Measurements from ENCODE around the gene IL1R2. TPM values are rescaled to one million over a fixed set of nuclear protein-coding genes. Genes with fewer than 3 reads are reported as not detected.

The IL1R2 gene
- total RNA-seq, 1 donor from 2014 or later = not detected

DNA sequence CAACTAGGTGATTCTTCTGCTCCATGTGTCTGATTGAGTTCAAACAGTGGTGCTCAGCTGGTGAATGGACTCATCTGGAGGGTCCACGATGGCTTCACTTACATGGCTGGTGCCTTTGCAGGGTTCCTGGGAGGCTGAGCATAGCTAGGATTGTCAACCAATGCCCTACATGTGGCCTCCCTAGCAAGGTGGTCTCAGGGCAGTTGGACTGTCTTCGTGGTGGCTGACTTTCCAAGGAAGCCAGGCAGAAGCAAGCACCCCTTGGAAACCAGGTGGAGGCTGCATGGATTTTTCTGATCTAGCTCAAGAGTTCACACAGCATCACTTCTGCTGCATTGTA is 6.8 kb downstream of the IL1R2 start:
- TF ChIP-seq, protein P1, sequence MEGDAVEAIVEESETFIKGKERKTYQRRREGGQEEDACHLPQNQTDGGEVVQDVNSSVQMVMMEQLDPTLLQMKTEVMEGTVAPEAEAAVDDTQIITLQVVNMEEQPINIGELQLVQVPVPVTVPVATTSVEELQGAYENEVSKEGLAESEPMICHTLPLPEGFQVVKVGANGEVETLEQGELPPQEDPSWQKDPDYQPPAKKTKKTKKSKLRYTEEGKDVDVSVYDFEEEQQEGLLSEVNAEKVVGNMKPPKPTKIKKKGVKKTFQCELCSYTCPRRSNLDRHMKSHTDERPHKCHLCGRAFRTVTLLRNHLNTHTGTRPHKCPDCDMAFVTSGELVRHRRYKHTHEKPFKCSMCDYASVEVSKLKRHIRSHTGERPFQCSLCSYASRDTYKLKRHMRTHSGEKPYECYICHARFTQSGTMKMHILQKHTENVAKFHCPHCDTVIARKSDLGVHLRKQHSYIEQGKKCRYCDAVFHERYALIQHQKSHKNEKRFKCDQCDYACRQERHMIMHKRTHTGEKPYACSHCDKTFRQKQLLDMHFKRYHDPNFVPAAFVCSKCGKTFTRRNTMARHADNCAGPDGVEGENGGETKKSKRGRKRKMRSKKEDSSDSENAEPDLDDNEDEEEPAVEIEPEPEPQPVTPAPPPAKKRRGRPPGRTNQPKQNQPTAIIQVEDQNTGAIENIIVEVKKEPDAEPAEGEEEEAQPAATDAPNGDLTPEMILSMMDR (IDR thresholded peaks at IDR 0.05; ENCODE audit: partially characterized antibody, unreplicated experiment) = no peak
- Mint-ChIP-seq H3K4me1 (ENCODE audit: low read depth, unreplicated experiment) (no peaks in the 10 kb centered on the region), H3K27me3 (ENCODE audit: unreplicated experiment) (no peaks in the 10 kb centered on the region), H3K9me3 (ENCODE audit: unreplicated experiment) (peaks cover 2% of the 10 kb centered on the region), H3K36me3 (ENCODE audit: unreplicated experiment) (peaks cover 6% of the 10 kb centered on the region), H3K4me3 (ENCODE audit: unreplicated experiment) (no peak overlapping the region), H3K27ac (ENCODE audit: unreplicated experiment) (no peak overlapping the region)
- DNase-seq = no peak

DNA sequence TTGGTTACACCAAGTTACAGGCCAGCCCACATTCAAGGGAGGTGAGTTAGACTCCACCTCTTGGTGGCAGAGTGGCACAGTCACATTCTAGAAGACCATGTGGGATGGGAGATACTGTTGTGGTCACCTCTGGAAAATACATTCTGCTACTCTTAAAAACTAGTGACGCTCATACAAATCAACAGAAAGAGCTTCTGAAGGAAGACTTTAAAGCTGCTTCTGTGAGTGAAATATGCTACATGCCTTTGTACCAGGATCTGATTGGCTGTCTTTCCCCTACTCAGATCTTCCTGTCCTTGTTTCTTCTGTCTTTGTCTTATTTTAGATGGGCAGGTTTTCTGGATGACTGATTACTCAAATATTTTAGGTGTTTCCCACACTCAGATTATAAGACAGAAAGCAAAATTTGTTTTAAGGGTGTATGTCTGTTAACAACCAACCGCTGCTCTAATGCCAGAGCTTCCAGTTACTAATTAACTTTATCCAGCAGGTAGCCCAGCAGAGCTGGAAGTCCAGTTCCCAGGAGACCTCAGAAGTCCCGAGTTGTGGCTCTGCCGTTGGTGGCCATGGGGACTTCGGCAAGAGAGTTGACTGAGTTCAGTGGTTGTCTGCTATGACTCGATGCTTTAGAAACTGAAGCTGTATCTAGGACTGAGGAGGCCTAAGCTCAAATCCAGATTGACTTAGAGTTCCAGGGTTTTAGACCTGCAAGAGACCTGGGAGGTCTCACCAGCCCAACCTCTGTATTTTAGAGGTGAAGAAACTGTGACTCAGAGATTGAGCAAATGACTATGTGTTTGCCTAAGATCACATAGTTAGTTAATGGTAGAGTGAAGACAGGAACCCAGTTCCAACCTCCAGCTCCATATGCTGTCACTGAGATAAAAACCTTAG is 7.4 kb downstream of the IL1R2 start:
- no peak overlapping the region for H3K27ac Mint-ChIP-seq (ENCODE audit: unreplicated experiment)

GRCh38 chr2:102000012-102000411 is 8.3 kb downstream of the IL1R2 start:
- no peaks in the 10 kb centered on the region for H3K9me3 Mint-ChIP-seq (ENCODE audit: unreplicated experiment)
- TF ChIP-seq, protein P1 (IDR thresholded peaks at IDR 0.05; ENCODE audit: partially characterized antibody, unreplicated experiment) = no peak

More for the DNA sequence above, 7.4 kb downstream of the IL1R2 start:
- Mint-ChIP-seq H3K4me3 (ENCODE audit: unreplicated experiment) (no peak overlapping the region), H3K36me3 (ENCODE audit: unreplicated experiment) (peaks cover 6% of the 10 kb centered on the region), H3K9me3 (ENCODE audit: unreplicated experiment) (peaks cover 2% of the 10 kb centered on the region), H3K27me3 (ENCODE audit: unreplicated experiment) (no peaks in the 10 kb centered on the region), H3K4me1 (ENCODE audit: low read depth, unreplicated experiment) (no peaks in the 10 kb centered on the region)
- no peak for DNase-seq
- TF ChIP-seq, protein P1 (IDR thresholded peaks at IDR 0.05; ENCODE audit: partially characterized antibody, unreplicated experiment) = no peak

DNA sequence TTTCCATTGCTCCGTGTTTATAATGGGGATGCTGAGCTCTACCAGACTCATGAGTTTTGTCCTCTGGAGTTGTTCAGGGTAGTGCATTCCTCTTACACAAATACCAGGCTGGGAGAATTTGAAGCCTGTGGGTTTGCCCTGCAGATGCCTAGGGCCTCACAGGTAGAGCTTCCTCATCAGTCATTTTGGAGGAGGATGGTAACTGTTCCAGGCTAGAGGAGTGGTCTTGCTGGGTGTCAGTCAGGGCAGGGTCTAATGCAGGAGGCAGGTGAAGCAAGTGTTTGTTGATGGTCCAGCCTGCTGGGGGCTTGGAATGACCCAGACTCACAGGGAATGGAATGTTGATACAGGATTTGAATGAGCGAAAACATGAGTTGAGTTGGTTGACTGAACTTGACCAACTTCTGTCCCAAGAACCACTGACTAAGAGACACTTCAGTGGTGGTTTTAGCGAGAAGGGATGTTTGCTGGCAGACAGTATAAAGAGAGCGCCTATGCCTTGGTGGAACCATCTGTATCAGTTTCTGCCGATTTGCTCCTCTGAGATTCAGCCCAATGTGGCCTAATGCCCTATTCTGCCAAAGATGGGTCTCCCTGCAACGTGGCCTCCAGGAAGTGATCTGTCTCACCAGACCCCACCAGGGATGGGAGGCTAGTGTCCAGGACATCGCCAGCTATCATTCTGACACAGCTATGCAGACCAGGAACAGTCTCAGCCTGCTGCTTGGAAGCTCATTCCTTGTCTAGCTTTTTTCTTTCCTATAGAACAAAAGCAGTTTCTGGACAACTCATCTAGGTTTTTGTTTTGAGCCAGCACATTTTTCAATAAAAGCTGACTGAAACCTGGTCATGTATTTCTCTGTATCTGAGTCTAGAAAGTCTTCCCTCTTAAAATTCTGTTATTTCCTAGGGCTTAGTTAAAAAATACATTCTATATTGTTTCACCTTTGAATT is 9.3 kb downstream of the IL1R2 start:
- TF ChIP-seq, protein P1 (IDR thresholded peaks at IDR 0.05; ENCODE audit: partially characterized antibody, unreplicated experiment) = no peak
- H3K9me3 Mint-ChIP-seq (ENCODE audit: unreplicated experiment) = no peaks in the 10 kb centered on the region
- H3K27me3 Mint-ChIP-seq (ENCODE audit: unreplicated experiment) = no peaks in the 10 kb centered on the region
- H3K4me1 Mint-ChIP-seq (ENCODE audit: low read depth, unreplicated experiment) = no peaks in the 10 kb centered on the region
- no peaks in the 10 kb centered on the region for H3K36me3 Mint-ChIP-seq (ENCODE audit: unreplicated experiment)
- no peak overlapping the region for H3K27ac Mint-ChIP-seq (ENCODE audit: unreplicated experiment)
- DNase-seq = no peak
- H3K4me3 Mint-ChIP-seq (ENCODE audit: unreplicated experiment) = no peak overlapping the region

More at GRCh38 chr2:102000012-102000411, 8.3 kb downstream of the IL1R2 start:
- H3K36me3 Mint-ChIP-seq (ENCODE audit: unreplicated experiment) = no peaks in the 10 kb centered on the region
- no peak for DNase-seq
- H3K27me3 Mint-ChIP-seq (ENCODE audit: unreplicated experiment) = no peaks in the 10 kb centered on the region
- H3K4me1 Mint-ChIP-seq (ENCODE audit: low read depth, unreplicated experiment) = no peaks in the 10 kb centered on the region
- no peak overlapping the region for H3K4me3 Mint-ChIP-seq (ENCODE audit: unreplicated experiment)
- H3K27ac Mint-ChIP-seq (ENCODE audit: unreplicated experiment) = no peak overlapping the region
